Measurements from ENCODE around the gene GABRR2. TPM values are rescaled to one million over a fixed set of nuclear protein-coding genes. Genes with fewer than 3 reads are reported as not detected.

Gene GABRR2
- total RNA-seq, 3 donors from 2014 or later (not counting 1 experiment from before 2014, with no cell fraction given): 0.57 to 2.2 (median 1.0) TPM

DNA sequence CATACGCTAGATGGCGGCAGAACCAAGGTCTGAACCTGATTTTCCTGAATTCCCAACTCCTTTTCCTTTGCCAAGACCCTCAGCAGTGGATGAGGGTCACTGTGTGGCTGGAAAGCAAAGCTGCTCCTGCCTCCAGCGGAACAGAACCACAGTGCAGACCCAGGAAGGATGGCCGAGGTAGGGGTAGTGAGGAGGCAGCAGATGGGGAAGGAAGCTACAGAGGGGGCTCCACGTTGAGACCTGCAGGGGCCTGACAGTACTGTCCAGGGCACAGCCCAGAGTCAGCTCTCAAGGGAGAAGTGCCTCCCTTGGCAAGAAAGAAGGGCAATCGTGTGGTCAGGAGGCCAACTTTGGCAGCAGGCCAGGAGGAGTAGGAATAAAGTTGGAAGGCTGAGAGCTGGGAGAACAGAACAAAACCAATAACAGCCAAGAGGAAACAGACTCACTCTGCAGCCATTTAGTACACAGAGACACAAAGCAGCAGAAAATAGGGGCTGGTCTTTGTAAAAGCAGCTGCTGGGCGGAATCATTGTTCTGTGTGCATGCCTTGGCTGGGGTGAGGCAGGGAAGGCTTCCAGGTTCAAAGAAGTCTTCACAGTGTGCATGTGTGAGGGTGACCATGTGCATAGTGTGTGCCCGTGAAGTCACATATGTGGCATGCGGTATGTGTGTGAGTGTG, 3.1 kb downstream of the GABRR2 start:
- ATAC-seq: no peak
- Histone ChIP-seq H3K27me3 (ENCODE audit: control insufficient read depth, insufficient read depth, low read length) (no peaks in the 10 kb centered on the region), H3K36me3 (ENCODE audit: control insufficient read depth, insufficient read depth, low read length) (no peaks in the 10 kb centered on the region), H3K27ac (ENCODE audit: low read length) (no peak overlapping the region), H3K4me3 (ENCODE audit: low read length) (no peak overlapping the region), H3K9me3 (ENCODE audit: control insufficient read depth, insufficient read depth, low read length) (no peaks in the 10 kb centered on the region), H3K4me1 (ENCODE audit: control insufficient read depth, insufficient read depth, low read length) (no peaks in the 10 kb centered on the region)
- no peak overlapping the region for H3K27ac Mint-ChIP-seq
- 68% methylated on average over 9 of the region's 9 CpGs for WGBS (ENCODE audit: insufficient coverage)
- TF ChIP-seq, protein P1, sequence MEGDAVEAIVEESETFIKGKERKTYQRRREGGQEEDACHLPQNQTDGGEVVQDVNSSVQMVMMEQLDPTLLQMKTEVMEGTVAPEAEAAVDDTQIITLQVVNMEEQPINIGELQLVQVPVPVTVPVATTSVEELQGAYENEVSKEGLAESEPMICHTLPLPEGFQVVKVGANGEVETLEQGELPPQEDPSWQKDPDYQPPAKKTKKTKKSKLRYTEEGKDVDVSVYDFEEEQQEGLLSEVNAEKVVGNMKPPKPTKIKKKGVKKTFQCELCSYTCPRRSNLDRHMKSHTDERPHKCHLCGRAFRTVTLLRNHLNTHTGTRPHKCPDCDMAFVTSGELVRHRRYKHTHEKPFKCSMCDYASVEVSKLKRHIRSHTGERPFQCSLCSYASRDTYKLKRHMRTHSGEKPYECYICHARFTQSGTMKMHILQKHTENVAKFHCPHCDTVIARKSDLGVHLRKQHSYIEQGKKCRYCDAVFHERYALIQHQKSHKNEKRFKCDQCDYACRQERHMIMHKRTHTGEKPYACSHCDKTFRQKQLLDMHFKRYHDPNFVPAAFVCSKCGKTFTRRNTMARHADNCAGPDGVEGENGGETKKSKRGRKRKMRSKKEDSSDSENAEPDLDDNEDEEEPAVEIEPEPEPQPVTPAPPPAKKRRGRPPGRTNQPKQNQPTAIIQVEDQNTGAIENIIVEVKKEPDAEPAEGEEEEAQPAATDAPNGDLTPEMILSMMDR (IDR thresholded peaks at IDR 0.05): no peak
- H3K4me3 Mint-ChIP-seq: no peak overlapping the region
- peaks cover 0 to 2% of the 10 kb centered on the region in 2 donors for H3K27me3 Mint-ChIP-seq (ENCODE audit: low read depth in 2 of 2)
- no peaks in the 10 kb centered on the region for H3K9me3 Mint-ChIP-seq
- H3K4me1 Mint-ChIP-seq: peaks cover 0 to 4% of the 10 kb centered on the region in 2 donors
- DNase-seq: no peak
- H3K36me3 Mint-ChIP-seq: peaks cover 8% of the 10 kb centered on the region
- intact Hi-C loops (cut with micrococcal nuclease): no loop called here

DNA sequence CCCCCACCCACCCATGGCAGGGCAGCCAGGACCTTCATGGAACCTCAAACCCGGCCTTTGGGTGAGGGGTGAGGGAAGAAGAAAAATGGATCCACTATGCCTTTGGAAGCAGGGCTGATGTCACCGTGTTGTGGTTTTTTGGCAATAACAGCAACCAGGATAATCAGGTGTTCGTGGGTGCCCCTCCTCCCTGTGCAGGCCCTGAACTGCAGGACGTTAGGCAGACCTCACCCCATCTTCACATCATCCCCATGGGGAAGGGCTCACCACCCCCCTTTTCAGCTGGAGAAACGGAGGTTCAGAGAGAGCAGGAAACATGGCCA, 3.6 kb downstream of the GABRR2 start:
- H3K27ac Mint-ChIP-seq: no peak overlapping the region
- WGBS (ENCODE audit: insufficient coverage): 76% methylated on average over 5 of the region's 5 CpGs
- peaks cover 0 to 4% of the 10 kb centered on the region in 2 donors for H3K4me1 Mint-ChIP-seq
- no peak overlapping the region for H3K4me3 Mint-ChIP-seq
- intact Hi-C loops (cut with micrococcal nuclease): no loop called here
- DNase-seq: no peak
- Histone ChIP-seq H3K9me3 (ENCODE audit: control insufficient read depth, insufficient read depth, low read length) (no peaks in the 10 kb centered on the region), H3K4me3 (ENCODE audit: low read length) (no peak overlapping the region), H3K27me3 (ENCODE audit: control insufficient read depth, insufficient read depth, low read length) (no peaks in the 10 kb centered on the region), H3K27ac (ENCODE audit: low read length) (no peak overlapping the region), H3K36me3 (ENCODE audit: control insufficient read depth, insufficient read depth, low read length) (no peaks in the 10 kb centered on the region), H3K4me1 (ENCODE audit: control insufficient read depth, insufficient read depth, low read length) (no peaks in the 10 kb centered on the region)
- H3K36me3 Mint-ChIP-seq: peaks cover 8% of the 10 kb centered on the region
- TF ChIP-seq, protein P1 (IDR thresholded peaks at IDR 0.05): no peak
- H3K27me3 Mint-ChIP-seq (ENCODE audit: low read depth in 2 of 2): peaks cover 0 to 2% of the 10 kb centered on the region in 2 donors
- H3K9me3 Mint-ChIP-seq: no peaks in the 10 kb centered on the region
- no peak for ATAC-seq

- Mint-ChIP-seq H3K27me3 (ENCODE audit: low read depth in 2 of 2) (peaks cover 0 to 2% of the 10 kb centered on the region in 2 donors), H3K27ac (no peak overlapping the region)
Measured at GRCh38 chr6:89310929-89311328, 4.2 kb downstream of the GABRR2 start.

More at GRCh38 chr6:89310929-89311328, 4.2 kb downstream of the GABRR2 start:
- H3K27ac ChIP-seq (ENCODE audit: low read length): no peak overlapping the region
- no peaks in the 10 kb centered on the region for H3K36me3 ChIP-seq (ENCODE audit: control insufficient read depth, insufficient read depth, low read length)
- H3K36me3 Mint-ChIP-seq: peaks cover 4% of the 10 kb centered on the region
- DNase-seq: no peak
- H3K9me3 Mint-ChIP-seq: no peaks in the 10 kb centered on the region
- 92% methylated on average over 11 of the region's 11 CpGs for WGBS (ENCODE audit: insufficient coverage)
- intact Hi-C loops (cut with micrococcal nuclease): no loop called here
- peaks cover 0 to 2% of the 10 kb centered on the region in 2 donors for H3K4me1 Mint-ChIP-seq
- no peaks in the 10 kb centered on the region for H3K4me1 ChIP-seq (ENCODE audit: control insufficient read depth, insufficient read depth, low read length)
- H3K4me3 Mint-ChIP-seq: no peak overlapping the region
- no peaks in the 10 kb centered on the region for H3K27me3 ChIP-seq (ENCODE audit: control insufficient read depth, insufficient read depth, low read length)
- ATAC-seq: no peak
- no peak overlapping the region for H3K4me3 ChIP-seq (ENCODE audit: low read length)
- H3K9me3 ChIP-seq (ENCODE audit: control insufficient read depth, insufficient read depth, low read length): no peaks in the 10 kb centered on the region
- TF ChIP-seq, protein P1 (IDR thresholded peaks at IDR 0.05): no peak

All from natural killer cell (primary cell).